ENCODE measurements around the gene TUBD1. TPM values are rescaled to one million over a fixed set of nuclear protein-coding genes. Genes with fewer than 3 reads are reported as not detected.

TUBD1 gene
- total and polyA plus RNA-seq, 2 of the 13 experiments (the other 11 are each of a cell fraction or from before 2014, with no cell fraction given) = 18.2 to 25.9 TPM

DNA sequence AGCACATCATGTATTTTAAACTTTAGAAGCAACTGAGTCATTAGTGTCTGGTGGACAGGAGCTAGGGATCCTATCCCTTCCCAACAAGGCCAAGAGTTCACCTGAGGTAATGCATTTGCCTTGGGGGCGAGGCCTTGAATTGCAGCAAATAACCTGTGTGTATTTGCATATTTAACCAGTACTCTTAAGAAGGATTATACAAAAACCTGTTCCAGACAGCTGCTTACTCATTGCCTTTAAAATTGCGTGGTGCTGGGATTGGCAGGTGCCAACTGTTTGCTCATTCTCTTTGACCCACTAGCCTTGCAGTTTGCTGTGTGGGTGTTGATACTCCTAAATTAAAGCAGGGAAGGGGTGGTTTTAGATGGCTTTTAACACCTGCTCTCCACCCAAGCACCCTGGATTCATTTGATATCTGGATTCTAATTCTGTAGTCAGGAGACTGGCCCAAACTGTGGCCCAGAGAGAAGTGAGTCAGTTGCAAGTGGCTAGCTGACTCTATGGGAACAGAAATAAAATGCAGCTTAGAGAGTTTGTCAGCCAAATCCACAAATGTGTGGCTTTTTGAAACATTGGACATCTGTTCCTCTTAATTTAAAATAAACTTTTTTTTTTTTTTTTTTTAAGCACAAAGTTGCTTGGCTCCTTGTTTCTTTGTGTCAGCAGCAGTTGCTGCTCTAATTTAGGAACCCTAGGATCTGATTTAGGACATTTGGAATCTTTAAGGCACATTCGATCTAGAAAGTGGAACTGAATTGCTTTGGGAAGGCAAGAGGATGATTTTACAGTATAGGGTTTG lies 46.9 kb downstream of the TUBD1 start (continued):
- no peak for TF ChIP-seq RCOR2 (CRISPR knock-in tag; IDR thresholded peaks at IDR 0.05)
- TF ChIP-seq ZNF136 (CRISPR knock-in tag; IDR thresholded peaks at IDR 0.05; ENCODE audit: low read depth) = no peak
- TF ChIP-seq MBD4 (IDR thresholded peaks at IDR 0.05; ENCODE audit: borderline replicate concordance, low read length) = no peak
- TF ChIP-seq TAF1 (CRISPR knock-in tag; IDR thresholded peaks at IDR 0.05) = peak; percentile 21; the same call in 1 of the 2 replicates
- no peak; the same call in 1 of the 2 replicates for TF ChIP-seq ZBTB1 (CRISPR knock-in tag; IDR thresholded peaks at IDR 0.05; ENCODE audit: borderline replicate concordance)
- TF ChIP-seq, protein P1, sequence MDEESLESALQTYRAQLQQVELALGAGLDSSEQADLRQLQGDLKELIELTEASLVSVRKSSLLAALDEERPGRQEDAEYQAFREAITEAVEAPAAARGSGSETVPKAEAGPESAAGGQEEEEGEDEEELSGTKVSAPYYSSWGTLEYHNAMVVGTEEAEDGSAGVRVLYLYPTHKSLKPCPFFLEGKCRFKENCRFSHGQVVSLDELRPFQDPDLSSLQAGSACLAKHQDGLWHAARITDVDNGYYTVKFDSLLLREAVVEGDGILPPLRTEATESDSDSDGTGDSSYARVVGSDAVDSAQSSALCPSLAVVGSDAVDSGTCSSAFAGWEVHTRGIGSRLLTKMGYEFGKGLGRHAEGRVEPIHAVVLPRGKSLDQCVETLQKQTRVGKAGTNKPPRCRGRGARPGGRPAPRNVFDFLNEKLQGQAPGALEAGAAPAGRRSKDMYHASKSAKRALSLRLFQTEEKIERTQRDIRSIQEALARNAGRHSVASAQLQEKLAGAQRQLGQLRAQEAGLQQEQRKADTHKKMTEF (CRISPR knock-in tag; IDR thresholded peaks at IDR 0.05) = no peak; the same call in 1 of the 2 replicates
- TF ChIP-seq ZNF629 (CRISPR knock-in tag; conservative IDR thresholded peaks at IDR 0.05) = no peak
- TF ChIP-seq, protein P2, sequence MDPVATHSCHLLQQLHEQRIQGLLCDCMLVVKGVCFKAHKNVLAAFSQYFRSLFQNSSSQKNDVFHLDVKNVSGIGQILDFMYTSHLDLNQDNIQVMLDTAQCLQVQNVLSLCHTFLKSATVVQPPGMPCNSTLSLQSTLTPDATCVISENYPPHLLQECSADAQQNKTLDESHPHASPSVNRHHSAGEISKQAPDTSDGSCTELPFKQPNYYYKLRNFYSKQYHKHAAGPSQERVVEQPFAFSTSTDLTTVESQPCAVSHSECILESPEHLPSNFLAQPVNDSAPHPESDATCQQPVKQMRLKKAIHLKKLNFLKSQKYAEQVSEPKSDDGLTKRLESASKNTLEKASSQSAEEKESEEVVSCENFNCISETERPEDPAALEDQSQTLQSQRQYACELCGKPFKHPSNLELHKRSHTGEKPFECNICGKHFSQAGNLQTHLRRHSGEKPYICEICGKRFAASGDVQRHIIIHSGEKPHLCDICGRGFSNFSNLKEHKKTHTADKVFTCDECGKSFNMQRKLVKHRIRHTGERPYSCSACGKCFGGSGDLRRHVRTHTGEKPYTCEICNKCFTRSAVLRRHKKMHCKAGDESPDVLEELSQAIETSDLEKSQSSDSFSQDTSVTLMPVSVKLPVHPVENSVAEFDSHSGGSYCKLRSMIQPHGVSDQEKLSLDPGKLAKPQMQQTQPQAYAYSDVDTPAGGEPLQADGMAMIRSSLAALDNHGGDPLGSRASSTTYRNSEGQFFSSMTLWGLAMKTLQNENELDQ (CRISPR knock-in tag; IDR thresholded peaks at IDR 0.05; ENCODE audit: borderline replicate concordance) = no peak
- no peak for TF ChIP-seq KMT2A (CRISPR knock-in tag; IDR thresholded peaks at IDR 0.05)
- no peak; the same call in 1 of the 2 replicates for TF ChIP-seq SMC3 (IDR thresholded peaks at IDR 0.05; ENCODE audit: low read length)
- TF ChIP-seq ZFP82 (CRISPR knock-in tag; IDR thresholded peaks at IDR 0.05; ENCODE audit: borderline replicate concordance) = 0 out of 2 replicates have a peak, but pooled peaks have one; percentile 18
- no peak for TF ChIP-seq ZNF382 (CRISPR knock-in tag; IDR thresholded peaks at IDR 0.05; ENCODE audit: borderline replicate concordance)
- no peak for TF ChIP-seq KLF9 (CRISPR knock-in tag; IDR thresholded peaks at IDR 0.05; ENCODE audit: low read depth)
- TF ChIP-seq, protein P3, sequence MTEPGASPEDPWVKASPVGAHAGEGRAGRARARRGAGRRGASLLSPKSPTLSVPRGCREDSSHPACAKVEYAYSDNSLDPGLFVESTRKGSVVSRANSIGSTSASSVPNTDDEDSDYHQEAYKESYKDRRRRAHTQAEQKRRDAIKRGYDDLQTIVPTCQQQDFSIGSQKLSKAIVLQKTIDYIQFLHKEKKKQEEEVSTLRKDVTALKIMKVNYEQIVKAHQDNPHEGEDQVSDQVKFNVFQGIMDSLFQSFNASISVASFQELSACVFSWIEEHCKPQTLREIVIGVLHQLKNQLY (CRISPR knock-in tag; IDR thresholded peaks at IDR 0.05) = no peak
- no peak for TF ChIP-seq NFATC3 (CRISPR knock-in tag; IDR thresholded peaks at IDR 0.05)
- TF ChIP-seq NR2F2 (IDR thresholded peaks at IDR 0.05; ENCODE audit: borderline replicate concordance, low read depth) = peak; percentile 26; the same call in 1 of the 2 replicates
- no peak for TF ChIP-seq ZNF230 (CRISPR knock-in tag; IDR thresholded peaks at IDR 0.05)
- TF ChIP-seq ZNF530 (CRISPR knock-in tag; IDR thresholded peaks at IDR 0.05; ENCODE audit: low read depth) = no peak
- no peak for TF ChIP-seq DPF2 (CRISPR knock-in tag; IDR thresholded peaks at IDR 0.05; ENCODE audit: borderline replicate concordance, low read depth)
- TF ChIP-seq MAFK (conservative IDR thresholded peaks at IDR 0.05 in 1 of 2, IDR thresholded peaks at IDR 0.05 in 1 of 2; ENCODE audit: low read length in 2 of 2) = no peak
- TF ChIP-seq ZNF468 (CRISPR knock-in tag; IDR thresholded peaks at IDR 0.05) = no peak
- TF ChIP-seq FOXO1 (CRISPR knock-in tag; IDR thresholded peaks at IDR 0.05) = no peak
- TF ChIP-seq ZNF225 (CRISPR knock-in tag; IDR thresholded peaks at IDR 0.05) = no peak
- TF ChIP-seq ZNF256 (CRISPR knock-in tag; conservative IDR thresholded peaks at IDR 0.05) = no peak
